Keratinocyte (primary cell): ENCODE data around the gene AK8. TPM values are rescaled to one million over a fixed set of nuclear protein-coding genes. Genes with fewer than 3 reads are reported as not detected.

Experiments used
- DNase-seq: peaks from one replicate; pipeline ENCODE4 v3.0.0-alpha.2; 2011; ENCODE audit warnings: low read depth, missing footprints, low spot score
- FAIRE-seq: peaks from 2 replicates; lab custom pipeline; 2011; peaks lifted over from hg19 to GRCh38; lab: Jason Lieb, UNC
- H2AFZ ChIP-seq: 2 replicates; pipeline ENCODE4 v1.6.0; 2012; ENCODE audit warnings: low read length, control low read depth, inconsistent platforms; ENCODE audit not compliant: control insufficient read depth
- H3K27ac ChIP-seq: 2 replicates; pipeline ENCODE4 v1.5.1; 2011; ENCODE audit warnings: low read length; ENCODE audit not compliant: control insufficient read depth, insufficient read depth
- H3K27me3 ChIP-seq: 3 replicates; pipeline ENCODE4 v1.6.0; 2011; ENCODE audit warnings: low read length; ENCODE audit not compliant: control insufficient read depth, insufficient read depth; ENCODE audit errors: extremely low read depth
- H3K36me3 ChIP-seq, 2 experiments: 2 replicates in 1 of 2; 3 replicates in 1 of 2; pipeline ENCODE4 v1.5.1; 2011; ENCODE audit warnings: low read length in 2 of 2, mild to moderate bottlenecking in 1 of 2; ENCODE audit not compliant: control insufficient read depth in 2 of 2, insufficient read depth in 2 of 2; ENCODE audit errors: extremely low read depth in 1 of 2
- H3K4me1 ChIP-seq: 3 replicates; pipeline ENCODE4 v1.5.1; 2011; ENCODE audit warnings: low read length; ENCODE audit not compliant: control insufficient read depth, insufficient read depth; ENCODE audit errors: extremely low read depth
- H3K4me2 ChIP-seq: 3 replicates; pipeline ENCODE4 v1.6.0; 2011; ENCODE audit warnings: low read depth, low read length; ENCODE audit not compliant: control insufficient read depth, insufficient read depth; ENCODE audit errors: extremely low read depth
- H3K4me3 ChIP-seq, 3 experiments: fragments of 200-600 bp in 1 of 3; sonication (generic) in 1 of 3; 2 replicates in 2 of 3; 3 replicates in 1 of 3; pipeline ENCODE4 v1.5.1; 2011 to 2016; ENCODE audit warnings: low read length in 3 of 3, mild to moderate bottlenecking in 3 of 3, control low read depth in 2 of 3, inconsistent platforms in 1 of 3, low read depth in 1 of 3, mixed read lengths in 1 of 3, mixed run types in 1 of 3, moderate library complexity in 1 of 3; ENCODE audit not compliant: control insufficient read depth in 2 of 3, insufficient read depth in 2 of 3; ENCODE audit errors: extremely low read depth in 1 of 3
- H3K79me2 ChIP-seq: 2 replicates; pipeline ENCODE4 v1.6.0; 2012; ENCODE audit warnings: low read length; ENCODE audit not compliant: control insufficient read depth, insufficient read depth
- H3K9ac ChIP-seq: 3 replicates; pipeline ENCODE4 v1.6.0; 2011; ENCODE audit warnings: low read length; ENCODE audit not compliant: control insufficient read depth, insufficient read depth; ENCODE audit errors: extremely low read depth
- H3K9me1 ChIP-seq: 3 replicates; pipeline ENCODE4 v1.6.0; 2011; ENCODE audit warnings: low read length; ENCODE audit not compliant: control insufficient read depth, insufficient read depth; ENCODE audit errors: extremely low read depth
- H3K9me3 ChIP-seq: 2 replicates; pipeline ENCODE4 v1.5.1; 2012; ENCODE audit warnings: low read depth, low read length; ENCODE audit not compliant: control insufficient read depth
- H4K20me1 ChIP-seq: 3 replicates; pipeline ENCODE4 v1.6.0; 2011; ENCODE audit warnings: low read length; ENCODE audit not compliant: control insufficient read depth, insufficient read depth; ENCODE audit errors: extremely low read depth
- EZH2 ChIP-seq: IDR thresholded peaks from one replicate; pipeline ENCODE4 v1.6.1; 2012; ENCODE audit warnings: inconsistent platforms, mild to moderate bottlenecking, low read length, moderate library complexity
- dilution Hi-C: fragments of 300-500 bp; cut with MboI; formaldehyde crosslinking; loops from one replicate; pipeline ENCODE4 v1.7.0; 2020; ENCODE audit warnings: low sequenced_read_pairs; ENCODE audit not compliant: extremely low pct_ligation_motif_present
- polyA plus RNA-seq, 5 experiments: library from polyadenylated mRNA; depleted of rRNA in 3 of 5; stranded (reverse) in 3 of 5; stranded (forward) in 1 of 5; unstranded in 1 of 5; fragments of >200 nt; gene quantifications; 1 replicate in 1 of 5; 2 replicates in 3 of 5; 3 replicates in 1 of 5; pipeline versions ENCODE4 v1.2.1 to v1.2.3, GENCODE V29; 2011 to 2012; ENCODE audit warnings: missing spikeins in 2 of 5, low read depth in 1 of 5, low replicate concordance in 1 of 5
- TF ChIP-seq, protein P1 (sequence below), 3 experiments: IDR thresholded peaks in 1 of 3; conservative IDR thresholded peaks in 1 of 3; optimal IDR thresholded peaks in 1 of 3; 2 replicates in 2 of 3; 3 replicates in 1 of 3; pipeline versions ENCODE3 to v1.5.1; 2011; ENCODE audit warnings: low read length in 3 of 3, mild to moderate bottlenecking in 3 of 3, moderate library complexity in 2 of 3, control low read depth in 1 of 3, inconsistent platforms in 1 of 3; ENCODE audit not compliant: insufficient read depth in 2 of 3; ENCODE audit errors: extremely low read depth in 1 of 3

AK8 gene
- polyA plus RNA-seq, 1 donor (not counting 4 experiments of a cell fraction or from before 2014, with no cell fraction given) = 0.24 TPM

DNA sequence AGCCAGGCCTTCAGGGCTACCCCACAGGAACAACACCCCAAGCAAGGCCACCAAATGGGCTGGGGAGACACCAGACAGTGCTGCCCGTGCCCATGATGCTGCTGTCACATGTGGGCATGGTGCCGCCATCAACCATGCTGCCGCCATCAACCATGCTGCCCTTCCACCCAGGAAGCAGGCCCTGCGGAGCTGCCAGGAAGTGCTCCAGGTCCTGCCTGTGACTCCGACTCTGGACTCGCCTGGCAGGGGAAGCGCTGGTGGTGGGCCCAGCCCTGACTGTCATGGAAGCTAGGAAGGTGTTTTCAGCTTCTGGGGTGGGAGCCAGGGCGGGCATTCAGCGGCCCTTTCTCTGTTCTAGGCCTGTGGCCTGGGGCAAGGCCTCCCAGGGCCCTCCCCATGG lies 8.8 kb downstream of the AK8 start:
- H3K27ac ChIP-seq = no peak overlapping the region
- no peaks in the 10 kb centered on the region for H3K9me1 ChIP-seq
- TF ChIP-seq, protein P1, sequence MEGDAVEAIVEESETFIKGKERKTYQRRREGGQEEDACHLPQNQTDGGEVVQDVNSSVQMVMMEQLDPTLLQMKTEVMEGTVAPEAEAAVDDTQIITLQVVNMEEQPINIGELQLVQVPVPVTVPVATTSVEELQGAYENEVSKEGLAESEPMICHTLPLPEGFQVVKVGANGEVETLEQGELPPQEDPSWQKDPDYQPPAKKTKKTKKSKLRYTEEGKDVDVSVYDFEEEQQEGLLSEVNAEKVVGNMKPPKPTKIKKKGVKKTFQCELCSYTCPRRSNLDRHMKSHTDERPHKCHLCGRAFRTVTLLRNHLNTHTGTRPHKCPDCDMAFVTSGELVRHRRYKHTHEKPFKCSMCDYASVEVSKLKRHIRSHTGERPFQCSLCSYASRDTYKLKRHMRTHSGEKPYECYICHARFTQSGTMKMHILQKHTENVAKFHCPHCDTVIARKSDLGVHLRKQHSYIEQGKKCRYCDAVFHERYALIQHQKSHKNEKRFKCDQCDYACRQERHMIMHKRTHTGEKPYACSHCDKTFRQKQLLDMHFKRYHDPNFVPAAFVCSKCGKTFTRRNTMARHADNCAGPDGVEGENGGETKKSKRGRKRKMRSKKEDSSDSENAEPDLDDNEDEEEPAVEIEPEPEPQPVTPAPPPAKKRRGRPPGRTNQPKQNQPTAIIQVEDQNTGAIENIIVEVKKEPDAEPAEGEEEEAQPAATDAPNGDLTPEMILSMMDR (optimal IDR thresholded peaks at IDR 0.05 in 1 of 3, IDR thresholded peaks at IDR 0.05 in 1 of 3, conservative IDR thresholded peaks at IDR 0.05 in 1 of 3; ENCODE audit: extremely low read depth in 1 of 3, insufficient read depth in 2 of 3, low read length in 3 of 3) = no peak
- TF ChIP-seq EZH2 = no peak
- H3K9ac ChIP-seq = no peak overlapping the region
- no peaks in the 10 kb centered on the region for H3K79me2 ChIP-seq
- no peaks in the 10 kb centered on the region for H4K20me1 ChIP-seq
- no peak overlapping the region for H3K4me2 ChIP-seq
- dilution Hi-C loops = no loop called here
- FAIRE-seq (no peak), DNase-seq (no peak)
- H2AFZ ChIP-seq = no peak overlapping the region
- H3K4me3 ChIP-seq = no peak overlapping the region
- H3K9me3 ChIP-seq = no peaks in the 10 kb centered on the region
- H3K36me3 ChIP-seq = no peaks in the 10 kb centered on the region
- no peaks in the 10 kb centered on the region for H3K4me1 ChIP-seq
- no peaks in the 10 kb centered on the region for H3K27me3 ChIP-seq

DNA sequence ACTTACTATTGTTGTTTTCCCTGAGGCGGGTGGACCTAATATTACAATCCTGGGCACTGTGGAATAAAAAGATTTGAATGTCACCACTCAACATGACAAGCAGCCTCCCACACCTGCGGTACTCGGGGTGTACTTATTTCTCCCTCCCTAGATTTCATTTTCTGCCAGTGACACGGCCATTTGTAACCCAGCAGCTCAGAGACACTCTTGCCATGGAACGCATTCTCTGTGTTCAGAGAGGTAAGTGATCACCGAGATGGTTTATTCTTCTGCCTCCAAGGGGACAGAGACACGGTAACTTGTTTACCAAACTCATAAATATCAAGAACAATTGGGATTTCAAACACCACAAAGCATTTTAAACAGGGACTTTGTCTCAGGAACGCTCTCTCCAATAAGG lies 11.2 kb downstream of the AK8 start:
- H3K9me1 ChIP-seq = no peaks in the 10 kb centered on the region
- dilution Hi-C loops = no loop called here
- H3K4me3 ChIP-seq = no peak overlapping the region
- H3K36me3 ChIP-seq = no peaks in the 10 kb centered on the region
- DNase-seq (no peak), FAIRE-seq (no peak)
- no peaks in the 10 kb centered on the region for H4K20me1 ChIP-seq
- H3K79me2 ChIP-seq = no peaks in the 10 kb centered on the region
- TF ChIP-seq, protein P1 (optimal IDR thresholded peaks at IDR 0.05 in 1 of 3, IDR thresholded peaks at IDR 0.05 in 1 of 3, conservative IDR thresholded peaks at IDR 0.05 in 1 of 3; ENCODE audit: extremely low read depth in 1 of 3, insufficient read depth in 2 of 3, low read length in 3 of 3) = no peak
- TF ChIP-seq EZH2 = no peak
- H3K9me3 ChIP-seq = no peaks in the 10 kb centered on the region
- no peak overlapping the region for H3K27ac ChIP-seq
- no peak overlapping the region for H2AFZ ChIP-seq
- H3K4me2 ChIP-seq = no peak overlapping the region
- no peaks in the 10 kb centered on the region for H3K4me1 ChIP-seq
- H3K27me3 ChIP-seq = no peaks in the 10 kb centered on the region
- no peak overlapping the region for H3K9ac ChIP-seq
